Measurements from ENCODE around the gene AUTS2. TPM values are rescaled to one million over a fixed set of nuclear protein-coding genes. Genes with fewer than 3 reads are reported as not detected.

Gene AUTS2
- total and polyA plus RNA-seq, 2 experiments from 2014 or later: 32.0 to 91.0 TPM

DNA sequence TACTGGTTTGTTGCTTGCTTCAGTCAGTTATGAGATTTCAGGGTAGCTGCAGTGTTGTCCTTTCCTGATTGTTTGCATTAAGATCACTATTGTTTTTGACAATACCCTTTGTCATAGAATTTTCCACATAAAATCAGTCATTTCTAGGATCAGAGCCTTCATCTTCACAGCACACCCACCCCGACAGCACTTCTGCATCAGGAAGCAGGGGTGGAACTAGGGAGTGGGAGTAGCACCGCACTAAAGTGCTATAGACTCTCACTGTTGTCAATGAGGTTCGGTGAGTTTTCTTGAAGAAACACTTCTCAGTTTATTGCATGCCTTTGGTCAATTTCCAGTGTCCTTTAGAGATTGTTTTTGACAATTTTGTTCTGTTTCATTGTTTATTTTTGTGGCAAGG, 632.5 kb downstream of the AUTS2 start:
- Histone ChIP-seq H3K9me2 (ENCODE audit: insufficient read depth) (no peaks in the 10 kb centered on the region), H3K4me3 (no peak overlapping the region), H3K4me1 (ENCODE audit: insufficient read depth) (no peaks in the 10 kb centered on the region), H3K27ac (ENCODE audit: low read depth) (no peak overlapping the region), H3F3A (replicated peaks; ENCODE audit: low read depth) (no peaks in the 10 kb centered on the region), H3K4me2 (no peak overlapping the region), H3K79me2 (replicated peaks; ENCODE audit: insufficient read depth) (no peaks in the 10 kb centered on the region), H4K20me1 (replicated peaks; ENCODE audit: insufficient read depth) (no peaks in the 10 kb centered on the region), H3K36me3 (ENCODE audit: insufficient read depth) (no peaks in the 10 kb centered on the region; the same call in 1 of the 2 replicates), H2AFZ (no peak overlapping the region), H3K27me3 (ENCODE audit: insufficient read depth) (no peaks in the 10 kb centered on the region)
- H3K4me3 Mint-ChIP-seq: no peak overlapping the region
- H3K9me3 Mint-ChIP-seq: peaks cover 23% of the 10 kb centered on the region
- ATAC-seq (no peak), DNase-seq (ENCODE audit: low spot score) (no peak)
- peaks cover 22% of the 10 kb centered on the region; the same call in 2 of the 3 replicates for H3K36me3 Mint-ChIP-seq (ENCODE audit: low read depth)
- TF ChIP-seq, protein P1, sequence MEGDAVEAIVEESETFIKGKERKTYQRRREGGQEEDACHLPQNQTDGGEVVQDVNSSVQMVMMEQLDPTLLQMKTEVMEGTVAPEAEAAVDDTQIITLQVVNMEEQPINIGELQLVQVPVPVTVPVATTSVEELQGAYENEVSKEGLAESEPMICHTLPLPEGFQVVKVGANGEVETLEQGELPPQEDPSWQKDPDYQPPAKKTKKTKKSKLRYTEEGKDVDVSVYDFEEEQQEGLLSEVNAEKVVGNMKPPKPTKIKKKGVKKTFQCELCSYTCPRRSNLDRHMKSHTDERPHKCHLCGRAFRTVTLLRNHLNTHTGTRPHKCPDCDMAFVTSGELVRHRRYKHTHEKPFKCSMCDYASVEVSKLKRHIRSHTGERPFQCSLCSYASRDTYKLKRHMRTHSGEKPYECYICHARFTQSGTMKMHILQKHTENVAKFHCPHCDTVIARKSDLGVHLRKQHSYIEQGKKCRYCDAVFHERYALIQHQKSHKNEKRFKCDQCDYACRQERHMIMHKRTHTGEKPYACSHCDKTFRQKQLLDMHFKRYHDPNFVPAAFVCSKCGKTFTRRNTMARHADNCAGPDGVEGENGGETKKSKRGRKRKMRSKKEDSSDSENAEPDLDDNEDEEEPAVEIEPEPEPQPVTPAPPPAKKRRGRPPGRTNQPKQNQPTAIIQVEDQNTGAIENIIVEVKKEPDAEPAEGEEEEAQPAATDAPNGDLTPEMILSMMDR (conservative IDR thresholded peaks at IDR 0.05; ENCODE audit: low read depth in 2 of 2): no peak
- TF ChIP-seq, protein P2, sequence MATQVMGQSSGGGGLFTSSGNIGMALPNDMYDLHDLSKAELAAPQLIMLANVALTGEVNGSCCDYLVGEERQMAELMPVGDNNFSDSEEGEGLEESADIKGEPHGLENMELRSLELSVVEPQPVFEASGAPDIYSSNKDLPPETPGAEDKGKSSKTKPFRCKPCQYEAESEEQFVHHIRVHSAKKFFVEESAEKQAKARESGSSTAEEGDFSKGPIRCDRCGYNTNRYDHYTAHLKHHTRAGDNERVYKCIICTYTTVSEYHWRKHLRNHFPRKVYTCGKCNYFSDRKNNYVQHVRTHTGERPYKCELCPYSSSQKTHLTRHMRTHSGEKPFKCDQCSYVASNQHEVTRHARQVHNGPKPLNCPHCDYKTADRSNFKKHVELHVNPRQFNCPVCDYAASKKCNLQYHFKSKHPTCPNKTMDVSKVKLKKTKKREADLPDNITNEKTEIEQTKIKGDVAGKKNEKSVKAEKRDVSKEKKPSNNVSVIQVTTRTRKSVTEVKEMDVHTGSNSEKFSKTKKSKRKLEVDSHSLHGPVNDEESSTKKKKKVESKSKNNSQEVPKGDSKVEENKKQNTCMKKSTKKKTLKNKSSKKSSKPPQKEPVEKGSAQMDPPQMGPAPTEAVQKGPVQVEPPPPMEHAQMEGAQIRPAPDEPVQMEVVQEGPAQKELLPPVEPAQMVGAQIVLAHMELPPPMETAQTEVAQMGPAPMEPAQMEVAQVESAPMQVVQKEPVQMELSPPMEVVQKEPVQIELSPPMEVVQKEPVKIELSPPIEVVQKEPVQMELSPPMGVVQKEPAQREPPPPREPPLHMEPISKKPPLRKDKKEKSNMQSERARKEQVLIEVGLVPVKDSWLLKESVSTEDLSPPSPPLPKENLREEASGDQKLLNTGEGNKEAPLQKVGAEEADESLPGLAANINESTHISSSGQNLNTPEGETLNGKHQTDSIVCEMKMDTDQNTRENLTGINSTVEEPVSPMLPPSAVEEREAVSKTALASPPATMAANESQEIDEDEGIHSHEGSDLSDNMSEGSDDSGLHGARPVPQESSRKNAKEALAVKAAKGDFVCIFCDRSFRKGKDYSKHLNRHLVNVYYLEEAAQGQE (IDR thresholded peaks at IDR 0.05; ENCODE audit: unreplicated experiment): no peak
- TF ChIP-seq NANOG (IDR thresholded peaks at IDR 0.05; ENCODE audit: borderline replicate concordance): no peak
- TF ChIP-seq ZNF331 (CRISPR knock-in tag; IDR thresholded peaks at IDR 0.05; ENCODE audit: low read depth): no peak
- TF ChIP-seq, protein P3, sequence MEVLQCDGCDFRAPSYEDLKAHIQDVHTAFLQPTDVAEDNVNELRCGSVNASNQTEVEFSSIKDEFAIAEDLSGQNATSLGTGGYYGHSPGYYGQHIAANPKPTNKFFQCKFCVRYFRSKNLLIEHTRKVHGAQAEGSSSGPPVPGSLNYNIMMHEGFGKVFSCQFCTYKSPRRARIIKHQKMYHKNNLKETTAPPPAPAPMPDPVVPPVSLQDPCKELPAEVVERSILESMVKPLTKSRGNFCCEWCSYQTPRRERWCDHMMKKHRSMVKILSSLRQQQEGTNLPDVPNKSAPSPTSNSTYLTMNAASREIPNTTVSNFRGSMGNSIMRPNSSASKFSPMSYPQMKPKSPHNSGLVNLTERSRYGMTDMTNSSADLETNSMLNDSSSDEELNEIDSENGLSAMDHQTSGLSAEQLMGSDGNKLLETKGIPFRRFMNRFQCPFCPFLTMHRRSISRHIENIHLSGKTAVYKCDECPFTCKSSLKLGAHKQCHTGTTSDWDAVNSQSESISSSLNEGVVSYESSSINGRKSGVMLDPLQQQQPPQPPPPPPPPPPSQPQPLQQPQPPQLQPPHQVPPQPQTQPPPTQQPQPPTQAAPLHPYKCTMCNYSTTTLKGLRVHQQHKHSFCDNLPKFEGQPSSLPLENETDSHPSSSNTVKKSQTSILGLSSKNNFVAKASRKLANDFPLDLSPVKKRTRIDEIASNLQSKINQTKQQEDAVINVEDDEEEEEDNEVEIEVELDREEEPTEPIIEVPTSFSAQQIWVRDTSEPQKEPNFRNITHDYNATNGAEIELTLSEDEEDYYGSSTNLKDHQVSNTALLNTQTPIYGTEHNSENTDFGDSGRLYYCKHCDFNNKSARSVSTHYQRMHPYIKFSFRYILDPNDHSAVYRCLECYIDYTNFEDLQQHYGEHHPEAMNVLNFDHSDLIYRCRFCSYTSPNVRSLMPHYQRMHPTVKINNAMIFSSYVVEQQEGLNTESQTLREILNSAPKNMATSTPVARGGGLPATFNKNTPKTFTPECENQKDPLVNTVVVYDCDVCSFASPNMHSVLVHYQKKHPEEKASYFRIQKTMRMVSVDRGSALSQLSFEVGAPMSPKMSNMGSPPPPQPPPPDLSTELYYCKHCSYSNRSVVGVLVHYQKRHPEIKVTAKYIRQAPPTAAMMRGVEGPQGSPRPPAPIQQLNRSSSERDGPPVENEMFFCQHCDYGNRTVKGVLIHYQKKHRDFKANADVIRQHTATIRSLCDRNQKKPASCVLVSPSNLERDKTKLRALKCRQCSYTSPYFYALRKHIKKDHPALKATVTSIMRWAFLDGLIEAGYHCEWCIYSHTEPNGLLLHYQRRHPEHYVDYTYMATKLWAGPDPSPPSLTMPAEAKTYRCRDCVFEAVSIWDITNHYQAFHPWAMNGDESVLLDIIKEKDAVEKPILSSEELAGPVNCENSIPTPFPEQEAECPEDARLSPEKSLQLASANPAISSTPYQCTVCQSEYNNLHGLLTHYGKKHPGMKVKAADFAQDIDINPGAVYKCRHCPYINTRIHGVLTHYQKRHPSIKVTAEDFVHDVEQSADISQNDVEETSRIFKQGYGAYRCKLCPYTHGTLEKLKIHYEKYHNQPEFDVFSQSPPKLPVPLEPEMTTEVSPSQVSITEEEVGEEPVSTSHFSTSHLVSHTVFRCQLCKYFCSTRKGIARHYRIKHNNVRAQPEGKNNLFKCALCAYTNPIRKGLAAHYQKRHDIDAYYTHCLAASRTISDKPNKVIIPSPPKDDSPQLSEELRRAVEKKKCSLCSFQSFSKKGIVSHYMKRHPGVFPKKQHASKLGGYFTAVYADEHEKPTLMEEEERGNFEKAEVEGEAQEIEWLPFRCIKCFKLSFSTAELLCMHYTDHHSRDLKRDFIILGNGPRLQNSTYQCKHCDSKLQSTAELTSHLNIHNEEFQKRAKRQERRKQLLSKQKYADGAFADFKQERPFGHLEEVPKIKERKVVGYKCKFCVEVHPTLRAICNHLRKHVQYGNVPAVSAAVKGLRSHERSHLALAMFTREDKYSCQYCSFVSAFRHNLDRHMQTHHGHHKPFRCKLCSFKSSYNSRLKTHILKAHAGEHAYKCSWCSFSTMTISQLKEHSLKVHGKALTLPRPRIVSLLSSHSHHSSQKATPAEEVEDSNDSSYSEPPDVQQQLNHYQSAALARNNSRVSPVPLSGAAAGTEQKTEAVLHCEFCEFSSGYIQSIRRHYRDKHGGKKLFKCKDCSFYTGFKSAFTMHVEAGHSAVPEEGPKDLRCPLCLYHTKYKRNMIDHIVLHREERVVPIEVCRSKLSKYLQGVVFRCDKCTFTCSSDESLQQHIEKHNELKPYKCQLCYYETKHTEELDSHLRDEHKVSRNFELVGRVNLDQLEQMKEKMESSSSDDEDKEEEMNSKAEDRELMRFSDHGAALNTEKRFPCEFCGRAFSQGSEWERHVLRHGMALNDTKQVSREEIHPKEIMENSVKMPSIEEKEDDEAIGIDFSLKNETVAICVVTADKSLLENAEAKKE (CRISPR knock-in tag; IDR thresholded peaks at IDR 0.05): no peak
- no peak for TF ChIP-seq POLR2AphosphoS5 (IDR thresholded peaks at IDR 0.05; ENCODE audit: low read depth)
- no peak for TF ChIP-seq CREB1 (CRISPR knock-in tag; IDR thresholded peaks at IDR 0.05; ENCODE audit: low read depth)
- TF ChIP-seq ZNF114 (CRISPR knock-in tag; IDR thresholded peaks at IDR 0.05): no peak
- no peak for TF ChIP-seq STAT1 (IDR thresholded peaks at IDR 0.05; ENCODE audit: unreplicated experiment)
- no peak for TF ChIP-seq EZH2 (IDR thresholded peaks at IDR 0.05; ENCODE audit: low read depth, unreplicated experiment)
- no peaks in the 10 kb centered on the region for H3K27me3 Mint-ChIP-seq (ENCODE audit: insufficient read depth, low read depth, poor library complexity)
- H3K4me1 Mint-ChIP-seq: no peaks in the 10 kb centered on the region
- H3K27ac Mint-ChIP-seq: no peak overlapping the region

All from GM23338 (cell line).